ENCODE data around the gene SLC31A1.

- TF ChIP-seq POLR2A (IDR thresholded peaks at IDR 0.05) (no peak), CTCF (IDR thresholded peaks at IDR 0.05) (no peak)
These were observed 68.8 kb downstream of the SLC31A1 start for GRCh38 chr9:113290052-113290607.
